GM18498 (cell line): ENCODE measurements around the gene ADORA3.

Experiments used
- ATAC-seq: cut with Tn5 transposase; IDR thresholded peaks from one replicate; pipeline ENCODE4 v1.9.1; 2021; ENCODE audit warnings: mild to moderate bottlenecking, moderate library complexity; ENCODE audit not compliant: unreplicated experiment

Gene ADORA3

GRCh38 chr1:111509997-111510375 is 6.6 kb upstream of the ADORA3 start:
- ATAC-seq: no peak

GRCh38 chr1:111507411-111508201 is 4.2 kb upstream of the ADORA3 start:
- peak; percentile 51 for ATAC-seq

GRCh38 chr1:111506561-111506960 is 3.1 kb upstream of the ADORA3 start:
- ATAC-seq: no peak

GRCh38 chr1:111505641-111506119 is 2.2 kb upstream of the ADORA3 start:
- peak; percentile 63 for ATAC-seq

- ATAC-seq: no peak
These were observed 664 bp upstream of the ADORA3 start for GRCh38 chr1:111504097-111504496.

- no peak for ATAC-seq
These were observed 1.8 kb downstream of the ADORA3 start for GRCh38 chr1:111501645-111502044.

GRCh38 chr1:111499026-111499785 is 4.2 kb downstream of the ADORA3 start:
- no peak for ATAC-seq

- ATAC-seq: no peak
These were observed 5.8 kb downstream of the ADORA3 start for GRCh38 chr1:111497592-111497991.

- ATAC-seq: no peak
These were observed 7.0 kb downstream of the ADORA3 start for GRCh38 chr1:111496398-111496797.

- no peak for ATAC-seq
These were observed 12.4 kb downstream of the ADORA3 start for GRCh38 chr1:111491070-111491469.

GRCh38 chr1:111490220-111490619 is 13.2 kb downstream of the ADORA3 start:
- ATAC-seq: no peak

GRCh38 chr1:111489604-111490003 is 13.8 kb downstream of the ADORA3 start:
- ATAC-seq: no peak

- ATAC-seq: no peak
These were observed 14.8 kb downstream of the ADORA3 start for GRCh38 chr1:111488669-111489068.

GRCh38 chr1:111487133-111487532 is 16.3 kb downstream of the ADORA3 start:
- no peak for ATAC-seq

GRCh38 chr1:111486431-111486830 is 17.0 kb downstream of the ADORA3 start:
- ATAC-seq: no peak

- no peak for ATAC-seq
These were observed 18.9 kb downstream of the ADORA3 start for GRCh38 chr1:111484391-111485026.

- ATAC-seq: no peak
These were observed 19.6 kb downstream of the ADORA3 start for GRCh38 chr1:111483876-111484275.

- no peak for ATAC-seq
These were observed 20.3 kb downstream of the ADORA3 start for GRCh38 chr1:111483166-111483565.

GRCh38 chr1:111481387-111482221 is 21.8 kb downstream of the ADORA3 start:
- no peak for ATAC-seq

GRCh38 chr1:111480674-111481073 is 22.8 kb downstream of the ADORA3 start:
- ATAC-seq: no peak
